GM19463 (cell line): ENCODE results near the gene NCBP2.
A peak's percentile ranks its signal among the peaks of the same experiment; 100 is the strongest.
"Not testable (repeated sequence)": the region's sequence is repeated elsewhere in the genome, so short reads cannot be mapped to it uniquely, and the experiment has no call there.

Experiments
- ATAC-seq: cut with Tn5 transposase; IDR thresholded peaks from one replicate; pipeline ENCODE4 v1.9.1; 2021; ENCODE audit warnings: mild to moderate bottlenecking, moderate library complexity; ENCODE audit not compliant: unreplicated experiment

Gene NCBP2

GRCh38 chr3:196968233-196969133 lies 26.2 kb upstream of the NCBP2 start, which contains the start of gene PIGZ:
TSS of gene PIGZ (minus strand) at chr3:196968833. CDS start at chr3:196952031, 16,802 bp downstream.
- ATAC-seq: peak; percentile 71

GRCh38 chr3:196967412-196968232 lies 25.3 kb upstream of the NCBP2 start:
- no peak for ATAC-seq

- no peak for ATAC-seq
Observed at GRCh38 chr3:196966526-196967401, 24.4 kb upstream of the NCBP2 start.

- no peak for ATAC-seq
Observed at GRCh38 chr3:196965804-196966173, 23.5 kb upstream of the NCBP2 start.

GRCh38 chr3:196965112-196965803 lies 22.9 kb upstream of the NCBP2 start:
- no peak for ATAC-seq

GRCh38 chr3:196963631-196963953 lies 21.3 kb upstream of the NCBP2 start:
- ATAC-seq: no peak

- ATAC-seq: no peak
Observed at GRCh38 chr3:196962930-196963630, 20.8 kb upstream of the NCBP2 start.

- ATAC-seq: no peak
Observed at GRCh38 chr3:196962108-196962929, 20.0 kb upstream of the NCBP2 start.

- no peak for ATAC-seq
Observed at GRCh38 chr3:196954832-196955231, 12.5 kb upstream of the NCBP2 start.

GRCh38 chr3:196951371-196951770 lies 9.0 kb upstream of the NCBP2 start:
- no peak for ATAC-seq

GRCh38 chr3:196949750-196950149 lies 7.4 kb upstream of the NCBP2 start:
- ATAC-seq: no peak

GRCh38 chr3:196949285-196949619 lies 6.9 kb upstream of the NCBP2 start:
- ATAC-seq: no peak

- no peak for ATAC-seq
Observed at GRCh38 chr3:196948442-196949284, 6.3 kb upstream of the NCBP2 start.

GRCh38 chr3:196947860-196948441 lies 5.6 kb upstream of the NCBP2 start:
- no peak for ATAC-seq

GRCh38 chr3:196947136-196947859 lies 5.0 kb upstream of the NCBP2 start:
- no peak for ATAC-seq

- ATAC-seq: not testable (repeated sequence)
Observed at GRCh38 chr3:196944037-196944790, 1.9 kb upstream of the NCBP2 start.
